GM13976 (cell line): ENCODE measurements around the gene NAPG.
"Not testable (repeated sequence)": the region's sequence is repeated elsewhere in the genome, so short reads cannot be mapped to it uniquely, and the experiment has no call there.

ENCODE experiments used
- DNase-seq: peaks from one replicate; pipeline ENCODE4 v3.0.0; 2012; ENCODE audit warnings: low spot score
- CTCF ChIP-seq: IDR thresholded peaks from 2 replicates; pipeline ENCODE4 v1.5.1; 2012; ENCODE audit warnings: borderline replicate concordance, mild to moderate bottlenecking; ENCODE audit not compliant: insufficient read depth; ENCODE audit errors: extremely low read depth, missing control alignments, control extremely low read depth
- in situ Hi-C: fragments of 300-500 bp; cut with MboI; formaldehyde crosslinking; loops from one replicate; pipeline ENCODE4 v1.12.0; 2022; ENCODE audit warnings: low sequenced_read_pairs, mixed read lengths, inconsistent platforms; ENCODE audit not compliant: unreplicated experiment

The NAPG gene

DNA sequence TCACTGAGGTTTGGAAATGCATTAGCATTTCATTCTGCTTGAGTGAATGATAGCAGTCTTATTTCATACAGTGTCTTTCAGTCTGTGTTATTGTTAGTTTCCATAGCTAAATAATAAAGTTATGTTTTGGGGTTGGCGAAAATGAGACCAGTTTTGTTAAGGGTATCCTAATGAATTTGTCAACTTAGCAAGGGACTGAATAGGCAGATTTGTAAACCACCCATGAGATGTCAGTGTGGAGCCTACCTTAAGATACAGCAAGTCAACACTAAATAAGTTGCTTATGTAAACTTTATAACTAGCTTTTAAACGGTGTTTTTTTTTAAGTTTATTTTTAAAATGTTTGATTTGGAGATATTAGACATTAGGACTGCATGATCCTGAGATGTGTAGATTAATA, 11.9 kb downstream of the NAPG start:
- DNase-seq: no peak
- TF ChIP-seq CTCF: no peak
- in situ Hi-C loops: no loop called here

DNA sequence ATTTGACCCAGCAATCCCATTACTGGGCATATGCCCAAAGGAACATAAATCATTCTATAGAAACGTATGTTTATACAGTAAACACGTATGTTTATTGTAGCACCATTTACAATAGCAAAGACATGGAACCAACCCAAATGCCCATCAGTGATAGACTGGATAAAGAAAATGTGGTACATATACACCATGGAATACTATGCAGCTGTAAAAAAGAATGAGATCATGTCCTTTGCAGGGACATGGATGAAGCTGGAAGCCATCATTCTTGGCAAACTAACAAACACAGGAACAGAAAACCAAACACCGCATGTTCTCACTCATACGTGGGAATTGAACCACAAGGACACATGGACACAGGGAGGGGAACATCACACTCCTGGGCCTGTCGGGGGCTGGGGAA, 13.3 kb downstream of the NAPG start:
- in situ Hi-C loops, DNase-seq: not testable (repeated sequence)

DNA sequence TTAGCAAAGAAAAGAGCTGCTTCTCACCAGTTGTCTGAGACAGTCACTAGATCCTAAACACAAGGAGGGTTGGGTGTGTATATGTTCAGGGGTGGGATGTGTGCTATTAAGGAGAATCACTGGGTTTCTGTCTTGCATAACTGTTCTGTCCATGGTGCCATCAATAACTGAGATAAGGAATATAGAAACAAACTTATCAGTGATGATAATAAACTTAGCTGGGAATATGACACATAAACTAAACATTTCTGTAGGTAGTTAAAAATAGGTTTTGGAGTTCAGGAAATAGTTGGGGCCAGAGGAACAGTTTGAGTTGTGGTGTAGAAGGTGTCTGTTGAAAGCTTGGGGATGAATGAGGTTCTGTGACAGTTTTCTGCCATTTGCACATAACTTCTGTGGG, 17.4 kb downstream of the NAPG start:
- no peak for DNase-seq
- in situ Hi-C loops: no loop called here
- TF ChIP-seq CTCF: no peak

DNA sequence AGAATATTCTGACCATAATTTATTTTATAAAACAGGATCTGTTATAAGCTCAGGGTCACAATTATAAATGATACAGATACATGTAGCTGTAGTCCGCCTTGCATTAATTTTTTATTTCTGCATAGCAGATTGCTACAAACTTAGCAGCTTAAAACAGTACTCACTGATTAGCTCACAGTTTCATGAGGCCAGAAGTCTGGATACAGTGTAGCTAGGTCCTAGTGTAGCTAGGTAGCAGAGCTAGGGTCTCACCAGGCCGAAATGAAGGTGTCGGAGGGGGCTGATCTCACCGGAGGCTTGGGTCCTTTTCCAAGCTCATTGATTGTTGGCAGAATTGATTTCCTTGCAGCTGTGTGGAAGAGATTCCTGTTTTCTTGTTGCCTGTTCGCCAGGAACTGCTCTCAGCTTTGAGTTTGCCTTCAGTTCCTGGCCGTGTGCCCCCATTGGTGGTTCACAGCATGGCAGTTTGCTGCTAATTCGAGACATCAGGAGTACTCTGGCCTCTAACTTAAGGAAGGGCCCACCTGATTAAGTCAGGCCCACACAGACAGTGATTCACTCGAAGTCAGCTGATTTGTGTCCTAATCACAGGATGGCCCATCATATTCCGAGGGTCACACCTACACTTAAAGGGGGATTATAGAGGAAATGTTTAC, 18.4 kb downstream of the NAPG start:
- in situ Hi-C loops: no loop called here
- no peak for TF ChIP-seq CTCF
- no peak for DNase-seq

DNA sequence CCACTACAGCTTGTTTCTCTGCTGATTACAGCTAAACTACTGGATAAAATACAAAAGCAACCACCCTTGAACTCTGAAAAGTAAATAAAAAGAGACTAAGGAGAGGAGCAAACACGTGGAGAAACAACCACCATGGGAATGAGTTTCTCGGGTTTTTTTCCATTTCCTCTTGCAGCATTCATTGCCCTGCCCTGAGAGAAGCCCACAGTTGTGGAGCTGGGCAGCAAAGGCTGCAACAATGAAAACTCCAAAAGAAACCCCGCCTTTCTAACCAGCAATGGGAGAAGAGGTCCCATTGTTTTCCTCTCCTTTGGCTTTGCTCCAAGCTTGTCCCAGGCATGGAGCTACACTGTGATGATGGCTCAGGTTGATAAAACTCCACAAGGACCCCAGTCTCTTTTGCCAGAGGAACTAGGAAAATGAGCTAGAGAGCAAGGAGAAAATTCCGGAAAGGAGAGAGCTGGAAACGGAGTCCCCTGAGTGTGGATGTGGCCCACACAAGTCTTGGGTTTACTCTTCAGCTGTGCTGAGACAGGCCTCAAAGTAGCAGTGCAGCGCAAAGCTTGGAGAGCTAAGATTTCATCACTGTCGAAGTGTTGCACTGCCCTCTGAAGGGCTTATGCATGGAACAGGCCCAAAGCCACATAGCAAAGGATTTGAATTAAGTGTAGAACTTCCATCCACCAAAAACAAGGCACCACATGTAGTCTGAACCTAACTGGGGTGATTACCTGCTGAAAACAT, 20.9 kb downstream of the NAPG start:
- in situ Hi-C loops: no loop called here
- no peak for DNase-seq
- no peak for TF ChIP-seq CTCF

GRCh38 chr18:10552226-10552625, 26.4 kb downstream of the NAPG start:
- TF ChIP-seq CTCF: no peak
- no peak for DNase-seq
- in situ Hi-C loops: loop anchor here (25.0 kb wide), 2 partner anchors 610 to 1010 kb away; no protein-coding TSS in a partner anchor

DNA sequence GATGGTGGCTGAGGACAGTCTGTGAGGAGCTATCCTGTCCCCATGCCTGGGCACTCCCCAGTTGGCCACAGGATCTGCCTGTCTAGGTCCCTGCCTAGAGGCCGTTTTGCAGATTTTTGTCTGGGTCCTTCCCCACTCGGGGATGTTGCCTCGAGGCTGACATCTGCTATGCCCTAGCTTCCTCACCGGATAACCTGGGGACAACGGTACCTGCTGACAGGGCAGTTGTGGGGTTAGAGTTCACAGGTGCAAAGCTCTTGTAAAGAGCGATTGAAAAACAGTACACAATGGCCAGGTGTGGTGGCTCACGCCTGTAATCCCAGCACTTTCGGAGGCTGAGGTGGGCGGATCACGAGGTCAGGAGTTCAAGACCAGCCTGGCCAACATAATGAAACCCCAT, 30.4 kb downstream of the NAPG start:
- in situ Hi-C loops: loop anchor here (25.0 kb wide), 2 partner anchors 606 to 1006 kb away; no protein-coding TSS in a partner anchor
- not testable (repeated sequence) for DNase-seq
